H9 (cell line): ENCODE measurements around the gene TXNDC11. TPM values are rescaled to one million over a fixed set of nuclear protein-coding genes. Genes with fewer than 3 reads are reported as not detected.

ENCODE experiments used
- DNase-seq: peaks from one replicate; pipeline ENCODE4 v3.0.0-alpha.2; 2017
- H2AFZ ChIP-seq: one replicate; pipeline ENCODE4 v1.6.1; 2013; ENCODE audit warnings: mild to moderate bottlenecking, low read length, control low read depth, moderate library complexity
- H2AK5ac ChIP-seq: 2 replicates; pipeline ENCODE4 v1.6.1; 2013; ENCODE audit warnings: low read length, control low read depth, mixed read lengths; ENCODE audit not compliant: insufficient read length
- H2BK120ac ChIP-seq: one replicate; pipeline ENCODE4 v1.6.1; 2013; ENCODE audit warnings: low read depth, mild to moderate bottlenecking, low read length, control low read depth, inconsistent platforms; ENCODE audit not compliant: poor library complexity, severe bottlenecking
- H2BK12ac ChIP-seq: 2 replicates; pipeline ENCODE4 v1.6.1; 2013; ENCODE audit warnings: low read length, control low read depth, mixed read lengths, low read depth; ENCODE audit not compliant: insufficient read length
- H2BK15ac ChIP-seq: 2 replicates; pipeline ENCODE4 v1.6.1; 2013; ENCODE audit warnings: low read depth, low read length, control low read depth
- H2BK20ac ChIP-seq: one replicate; pipeline ENCODE4 v1.6.1; 2013; ENCODE audit warnings: low read depth, mild to moderate bottlenecking, low read length, control low read depth, inconsistent platforms; ENCODE audit not compliant: poor library complexity, severe bottlenecking
- H2BK5ac ChIP-seq: 2 replicates; pipeline ENCODE4 v1.6.1; 2013; ENCODE audit warnings: low read length, control low read depth, mixed read lengths; ENCODE audit not compliant: insufficient read length
- H3K14ac ChIP-seq: 2 replicates; pipeline ENCODE4 v1.6.1; 2013; ENCODE audit warnings: low read length, control low read depth; ENCODE audit not compliant: insufficient read depth
- H3K18ac ChIP-seq: 2 replicates; pipeline ENCODE4 v1.6.1; 2013; ENCODE audit warnings: low read depth, mild to moderate bottlenecking, mixed read lengths, low read length, control low read depth; ENCODE audit not compliant: insufficient read length
- H3K23ac ChIP-seq: 2 replicates; pipeline ENCODE4 v1.6.1; 2013; ENCODE audit warnings: low read length, control low read depth, mixed read lengths, low read depth; ENCODE audit not compliant: insufficient read length
- H3K23me2 ChIP-seq: 2 replicates; pipeline ENCODE4 v1.6.1; 2013; ENCODE audit warnings: low read depth, mild to moderate bottlenecking, mixed read lengths, low read length, control low read depth; ENCODE audit not compliant: insufficient read length, poor library complexity, severe bottlenecking
- H3K27ac ChIP-seq: 2 replicates; pipeline ENCODE4 v1.5.1; 2013; ENCODE audit warnings: low read length, control low read depth, mixed read lengths, low read depth; ENCODE audit not compliant: insufficient read length
- H3K27me3 ChIP-seq: 2 replicates; pipeline ENCODE4 v1.6.1; 2013; ENCODE audit warnings: low read length, control low read depth, inconsistent platforms; ENCODE audit not compliant: insufficient read depth
- H3K4ac ChIP-seq: 2 replicates; pipeline ENCODE4 v1.6.1; 2013; ENCODE audit warnings: low read depth, mild to moderate bottlenecking, control low read depth, inconsistent platforms, low read length, moderate library complexity
- H3K4me1 ChIP-seq: 2 replicates; pipeline ENCODE4 v1.6.1; 2013; ENCODE audit warnings: low read length, control low read depth, inconsistent platforms; ENCODE audit not compliant: insufficient read depth
- H3K4me2 ChIP-seq: 2 replicates; pipeline ENCODE4 v1.6.1; 2013; ENCODE audit warnings: low read length, control low read depth, mixed read lengths; ENCODE audit not compliant: insufficient read length, insufficient read depth
- H3K56ac ChIP-seq: 2 replicates; pipeline ENCODE4 v1.6.1; 2013; ENCODE audit warnings: low read depth, mild to moderate bottlenecking, mixed read lengths, low read length, control low read depth; ENCODE audit not compliant: insufficient read length
- H3K79me1 ChIP-seq: 2 replicates; pipeline ENCODE4 v1.6.1; 2013; ENCODE audit warnings: low read depth, mild to moderate bottlenecking, moderate library complexity, low read length, control low read depth, inconsistent platforms; ENCODE audit not compliant: insufficient read depth, poor library complexity, severe bottlenecking
- H3K79me2 ChIP-seq: 2 replicates; pipeline ENCODE4 v1.6.1; 2013; ENCODE audit warnings: low read length, control low read depth, inconsistent platforms; ENCODE audit not compliant: insufficient read depth
- H3K9ac ChIP-seq: 2 replicates; pipeline ENCODE4 v1.6.1; 2013; ENCODE audit warnings: low read length, control low read depth, mixed read lengths; ENCODE audit not compliant: insufficient read length; ENCODE audit errors: extremely low read depth
- H3K9me3 ChIP-seq: one replicate; pipeline ENCODE4 v1.6.1; 2013; ENCODE audit warnings: low read depth, low read length, inconsistent platforms; ENCODE audit not compliant: control insufficient read depth
- H3T11ph ChIP-seq: one replicate; pipeline ENCODE4 v1.6.1; 2013; ENCODE audit warnings: mild to moderate bottlenecking, low read length, control low read depth, inconsistent platforms
- H4K20me1 ChIP-seq: one replicate; pipeline ENCODE4 v1.6.1; 2013; ENCODE audit not compliant: control insufficient read depth, insufficient read length, insufficient read depth
- H4K5ac ChIP-seq: 2 replicates; pipeline ENCODE4 v1.6.1; 2013; ENCODE audit warnings: low read depth, mild to moderate bottlenecking, mixed read lengths, low read length, control low read depth; ENCODE audit not compliant: insufficient read length
- H4K8ac ChIP-seq: replicated peaks from 2 replicates; pipeline ENCODE4 v1.6.1; 2013; ENCODE audit warnings: low read length, control low read depth, mixed read lengths, low read depth; ENCODE audit not compliant: insufficient read length
- H4K91ac ChIP-seq: 2 replicates; pipeline ENCODE4 v1.6.1; 2013; ENCODE audit warnings: low read depth, mild to moderate bottlenecking, moderate library complexity, mixed read lengths, low read length, control low read depth; ENCODE audit not compliant: insufficient read length
- H3K27ac Mint-ChIP-seq, 3 experiments: 2 replicates in 2 of 3; 3 replicates in 1 of 3; pipeline ENCODE4 v1.8.0; 2020 to 2021; ENCODE audit warnings: mixed read lengths in 3 of 3, mild to moderate bottlenecking in 1 of 3, moderate library complexity in 1 of 3
- H3K27me3 Mint-ChIP-seq: 2 replicates; pipeline ENCODE4 v1.8.0; 2021; ENCODE audit warnings: low read depth, mild to moderate bottlenecking, moderate library complexity, mixed read lengths
- H3K36me3 Mint-ChIP-seq, 3 experiments: 2 replicates in 2 of 3; 3 replicates in 1 of 3; pipeline ENCODE4 v1.8.0; 2020 to 2021; ENCODE audit warnings: low read depth in 3 of 3, mixed read lengths in 3 of 3; ENCODE audit not compliant: insufficient read depth in 1 of 3
- H3K4me1 Mint-ChIP-seq, 2 experiments: 2 replicates each; pipeline ENCODE4 v1.8.0; 2020; ENCODE audit warnings: mixed read lengths in 2 of 2
- H3K4me3 Mint-ChIP-seq, 2 experiments: 2 replicates in 1 of 2; 3 replicates in 1 of 2; pipeline ENCODE4 v1.8.0; 2020 to 2021; ENCODE audit warnings: mild to moderate bottlenecking in 2 of 2, mixed read lengths in 2 of 2, moderate library complexity in 1 of 2
- H3K9me3 Mint-ChIP-seq, 2 experiments: 2 replicates in 1 of 2; 3 replicates in 1 of 2; pipeline ENCODE4 v1.8.0; 2020; ENCODE audit warnings: mild to moderate bottlenecking in 2 of 2, mixed read lengths in 2 of 2, moderate library complexity in 1 of 2
- WGBS: extraction: QIAGEN DNeasy Blood & Tissue Kit; methylation state at CpG from one replicate; pipeline ENCODE4 v1.1.7; 2013; ENCODE audit warnings: missing lambda C conversion rate, low lambda C conversion rate, mixed read lengths; ENCODE audit not compliant: insufficient read length; ENCODE audit errors: extremely low coverage; 5-methylcytosine and 5-hydroxymethylcytosine counted together
- total RNA-seq: library from RNA; stranded (reverse); gene quantifications from 2 replicates; pipeline ENCODE4 v1.2.1, GENCODE V29; 2021
- TF ChIP-seq, protein P1 (sequence below): fragments of 200-600 bp; sonication (generic); conservative IDR thresholded peaks from 3 replicates; pipeline ENCODE4 v1.8.0; 2021; ENCODE audit warnings: antibody characterized with exemption, mild to moderate bottlenecking

The TXNDC11 gene
- total RNA-seq, 1 experiment from 2014 or later, result 12.2 TPM

DNA sequence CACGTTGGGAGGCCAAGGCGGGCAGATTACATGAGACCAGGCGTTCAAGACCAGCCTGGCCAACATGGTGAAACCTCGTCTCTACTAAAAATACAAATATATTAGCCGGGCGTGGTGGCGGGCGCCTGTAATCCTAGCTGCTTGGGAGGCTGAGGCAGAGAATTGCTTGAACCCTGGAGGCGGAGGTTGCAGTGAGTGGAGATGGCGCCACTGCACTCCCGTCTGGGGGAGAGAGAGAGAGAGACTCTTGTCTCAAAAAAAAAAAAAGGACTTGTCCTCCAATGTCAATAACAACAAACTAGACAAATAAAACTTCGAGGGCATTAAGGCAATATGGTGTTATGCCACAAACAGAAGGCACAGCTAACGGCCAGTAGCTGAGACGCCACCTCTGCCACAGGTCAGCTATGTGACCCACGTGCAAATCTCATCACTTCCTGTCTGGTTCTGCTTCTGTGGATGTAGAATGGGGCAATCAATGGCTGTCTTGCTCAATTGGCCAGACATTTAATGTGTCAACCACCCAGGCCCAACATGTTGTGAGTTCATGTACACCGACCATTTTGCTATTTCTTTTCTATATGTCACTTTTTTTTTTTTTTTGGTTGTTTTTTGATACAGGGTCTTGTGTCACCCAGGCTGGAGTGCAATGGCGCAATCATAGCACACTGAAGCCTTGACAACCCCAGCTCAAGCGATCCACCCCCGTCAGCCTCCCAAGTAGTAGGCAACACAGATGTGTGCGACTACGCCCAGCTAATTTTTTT is 834 bp upstream of the TXNDC11 start:
- H4K8ac ChIP-seq, result no peak overlapping the region
- no peak overlapping the region for H4K91ac ChIP-seq
- no peak overlapping the region for H2BK120ac ChIP-seq
- no peak overlapping the region for H3K18ac ChIP-seq
- H2BK15ac ChIP-seq, result no peak overlapping the region
- H3K9me3 Mint-ChIP-seq, result no peaks in the 10 kb centered on the region
- H3K4ac ChIP-seq, result no peak overlapping the region
- no peak overlapping the region for H3K56ac ChIP-seq
- no peaks in the 10 kb centered on the region for H3K4me1 ChIP-seq
- H3K36me3 Mint-ChIP-seq, result peaks cover 0 to 5% (median under 1%) of the 10 kb centered on the region in 3 experiments; a peak in 3 of 7 replicates
- no peaks in the 10 kb centered on the region for H3K27me3 Mint-ChIP-seq
- peak overlapping the region in 1 of 3 experiments; percentile 95; a peak in 2 of 7 replicates for H3K27ac Mint-ChIP-seq
- H3K79me2 ChIP-seq, result 0 out of 2 replicates have a peak, but pooled peaks cover 4% of the 10 kb centered on the region
- H3K23ac ChIP-seq, result no peak overlapping the region
- H2AFZ ChIP-seq, result no peak overlapping the region
- H2BK12ac ChIP-seq, result no peak overlapping the region
- TF ChIP-seq, protein P1, sequence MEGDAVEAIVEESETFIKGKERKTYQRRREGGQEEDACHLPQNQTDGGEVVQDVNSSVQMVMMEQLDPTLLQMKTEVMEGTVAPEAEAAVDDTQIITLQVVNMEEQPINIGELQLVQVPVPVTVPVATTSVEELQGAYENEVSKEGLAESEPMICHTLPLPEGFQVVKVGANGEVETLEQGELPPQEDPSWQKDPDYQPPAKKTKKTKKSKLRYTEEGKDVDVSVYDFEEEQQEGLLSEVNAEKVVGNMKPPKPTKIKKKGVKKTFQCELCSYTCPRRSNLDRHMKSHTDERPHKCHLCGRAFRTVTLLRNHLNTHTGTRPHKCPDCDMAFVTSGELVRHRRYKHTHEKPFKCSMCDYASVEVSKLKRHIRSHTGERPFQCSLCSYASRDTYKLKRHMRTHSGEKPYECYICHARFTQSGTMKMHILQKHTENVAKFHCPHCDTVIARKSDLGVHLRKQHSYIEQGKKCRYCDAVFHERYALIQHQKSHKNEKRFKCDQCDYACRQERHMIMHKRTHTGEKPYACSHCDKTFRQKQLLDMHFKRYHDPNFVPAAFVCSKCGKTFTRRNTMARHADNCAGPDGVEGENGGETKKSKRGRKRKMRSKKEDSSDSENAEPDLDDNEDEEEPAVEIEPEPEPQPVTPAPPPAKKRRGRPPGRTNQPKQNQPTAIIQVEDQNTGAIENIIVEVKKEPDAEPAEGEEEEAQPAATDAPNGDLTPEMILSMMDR, result no peak
- H2BK5ac ChIP-seq, result no peak overlapping the region
- no peak overlapping the region for H2BK20ac ChIP-seq
- no peak for DNase-seq
- no peak overlapping the region for H4K5ac ChIP-seq
- H3K4me3 Mint-ChIP-seq, result peak overlapping the region; percentile 83 to 85
- no peaks in the 10 kb centered on the region for H4K20me1 ChIP-seq
- H3K27ac ChIP-seq, result no peak overlapping the region
- H3K27me3 ChIP-seq, result no peaks in the 10 kb centered on the region
- peak overlapping the region; percentile 45 for H3K4me2 ChIP-seq
- H3K23me2 ChIP-seq, result peaks cover 6% of the 10 kb centered on the region
- no CpG with 5 or more reads among the region's 21 CpGs for WGBS
- peaks cover 4% of the 10 kb centered on the region for H3K79me1 ChIP-seq
- H3K9ac ChIP-seq, result no peak overlapping the region
- H3K4me1 Mint-ChIP-seq, result peaks cover 18 to 26% of the 10 kb centered on the region in 2 experiments
- H3K9me3 ChIP-seq, result no peaks in the 10 kb centered on the region
- H2AK5ac ChIP-seq, result no peak overlapping the region
- H3K14ac ChIP-seq, result no peak overlapping the region
- no peak overlapping the region for H3T11ph ChIP-seq
